ENCODE measurements around the gene GFI1B.
"Not testable (repeated sequence)": the region's sequence is repeated elsewhere in the genome, so short reads cannot be mapped to it uniquely, and the experiment has no call there.

Gene GFI1B

GRCh38 chr9:133026426-133026825 is 47.9 kb downstream of the GFI1B start:
- DNase-seq, result no peak

- no peak for DNase-seq
These were observed 48.6 kb downstream of the GFI1B start for GRCh38 chr9:133027134-133027533.

GRCh38 chr9:133028221-133028620 is 49.7 kb downstream of the GFI1B start:
- no peak for DNase-seq

- no peak for DNase-seq
These were observed 51.5 kb downstream of the GFI1B start for GRCh38 chr9:133029994-133030316.

- peak; percentile 99 for DNase-seq
These were observed 52.0 kb downstream of the GFI1B start, which contains the start of gene GTF3C5 for GRCh38 chr9:133030317-133031129. Gene GTF3C5, plus strand, starts transcription at chr9:133030997. Its CDS starts 15 bp downstream, at chr9:133031012.

GRCh38 chr9:133031130-133031422 is 52.6 kb downstream of the GFI1B start:
- no peak for DNase-seq

GRCh38 chr9:133031496-133031911 is 53.0 kb downstream of the GFI1B start:
- no peak for DNase-seq

GRCh38 chr9:133032171-133032570 is 53.7 kb downstream of the GFI1B start:
- no peak for DNase-seq

GRCh38 chr9:133035669-133036068 is 57.2 kb downstream of the GFI1B start:
- no peak for DNase-seq

- no peak for DNase-seq
These were observed 59.5 kb downstream of the GFI1B start for GRCh38 chr9:133037775-133038515.

- DNase-seq, result not testable (repeated sequence)
These were observed 62.5 kb downstream of the GFI1B start for GRCh38 chr9:133040892-133041479.
